Gastrocnemius medialis (tissue), 4 donors: ENCODE measurements around the gene PCDH9.

Source experiments
- CTCF ChIP-seq, 5 experiments: fragments of 450-650 bp in 3 of 5; fragments of 200-600 bp in 2 of 5; sonication (generic) in 2 of 5; IDR thresholded peaks in 4 of 5; conservative IDR thresholded peaks in 1 of 5; 1 replicate in 4 of 5; 2 replicates in 1 of 5; pipeline ENCODE4 v1.5.1; 2016 to 2019; ENCODE audit warnings: antibody characterized with exemption in 5 of 5, mild to moderate bottlenecking in 3 of 5, moderate library complexity in 3 of 5
- POLR2A ChIP-seq, 2 donors: fragments of 450-650 bp; IDR thresholded peaks; one replicate each; pipeline ENCODE4 v1.6.1; 2017; ENCODE audit warnings: antibody characterized with exemption in 2 of 2, mild to moderate bottlenecking in 2 of 2, moderate library complexity in 2 of 2

GRCh38 chr13:67221630-67222226 is 8.4 kb downstream of the PCDH9 start:
- no peak for TF ChIP-seq CTCF (IDR thresholded peaks at IDR 0.05 in 4 of 5, conservative IDR thresholded peaks at IDR 0.05 in 1 of 5)
- no peak for TF ChIP-seq POLR2A (IDR thresholded peaks at IDR 0.05)
